ENCODE results near the gene ADAM19. TPM values are rescaled to one million over a fixed set of nuclear protein-coding genes. Genes with fewer than 3 reads are reported as not detected.

The ADAM19 gene
- total RNA-seq, 1 donor from 2014 or later = 9.1 TPM

- H3K9me3 Mint-ChIP-seq = peaks cover 5% of the 10 kb centered on the region
- H3K4me3 Mint-ChIP-seq = no peak overlapping the region
- peaks cover 11% of the 10 kb centered on the region for H3K36me3 Mint-ChIP-seq (ENCODE audit: low read depth)
- peaks cover 13% of the 10 kb centered on the region for H3K4me1 Mint-ChIP-seq
- H3K27me3 Mint-ChIP-seq (ENCODE audit: low read depth) = no peaks in the 10 kb centered on the region
- no peak for DNase-seq (ENCODE audit: low read depth, low spot score)
- H3K27ac Mint-ChIP-seq (ENCODE audit: unreplicated experiment) = no peak overlapping the region
- no peak for TF ChIP-seq CTCF (conservative IDR thresholded peaks at IDR 0.05)
These were observed 66.5 kb downstream of the ADAM19 start for GRCh38 chr5:157509093-157509492.

GRCh38 chr5:157506981-157507780, 68.4 kb downstream of the ADAM19 start:
- Mint-ChIP-seq H3K36me3 (ENCODE audit: low read depth) (peaks cover 7% of the 10 kb centered on the region), H3K4me3 (no peak overlapping the region), H3K9me3 (peaks cover under 1% of the 10 kb centered on the region), H3K27ac (ENCODE audit: unreplicated experiment) (no peak overlapping the region), H3K4me1 (peaks cover 10% of the 10 kb centered on the region), H3K27me3 (ENCODE audit: low read depth) (no peaks in the 10 kb centered on the region)
- TF ChIP-seq CTCF (conservative IDR thresholded peaks at IDR 0.05) = no peak
- DNase-seq (ENCODE audit: low read depth, low spot score) = no peak

GRCh38 chr5:157506066-157506590, 69.4 kb downstream of the ADAM19 start:
- TF ChIP-seq CTCF (conservative IDR thresholded peaks at IDR 0.05) = no peak
- Mint-ChIP-seq H3K27ac (ENCODE audit: unreplicated experiment) (no peak overlapping the region), H3K4me3 (no peak overlapping the region), H3K36me3 (ENCODE audit: low read depth) (peaks cover 5% of the 10 kb centered on the region), H3K9me3 (no peaks in the 10 kb centered on the region), H3K27me3 (ENCODE audit: low read depth) (no peaks in the 10 kb centered on the region), H3K4me1 (no peaks in the 10 kb centered on the region)
- no peak for DNase-seq (ENCODE audit: low read depth, low spot score)

GRCh38 chr5:157505496-157505895, 70.1 kb downstream of the ADAM19 start:
- no peak overlapping the region for H3K27ac Mint-ChIP-seq (ENCODE audit: unreplicated experiment)
- H3K4me1 Mint-ChIP-seq = no peaks in the 10 kb centered on the region
- H3K4me3 Mint-ChIP-seq = no peak overlapping the region
- TF ChIP-seq CTCF (conservative IDR thresholded peaks at IDR 0.05) = no peak
- DNase-seq (ENCODE audit: low read depth, low spot score) = no peak
- peaks cover 5% of the 10 kb centered on the region for H3K36me3 Mint-ChIP-seq (ENCODE audit: low read depth)
- H3K27me3 Mint-ChIP-seq (ENCODE audit: low read depth) = no peaks in the 10 kb centered on the region
- H3K9me3 Mint-ChIP-seq = no peaks in the 10 kb centered on the region

- no peak for DNase-seq (ENCODE audit: low read depth, low spot score)
- H3K9me3 Mint-ChIP-seq = no peaks in the 10 kb centered on the region
- no peak for TF ChIP-seq CTCF (conservative IDR thresholded peaks at IDR 0.05)
- H3K4me1 Mint-ChIP-seq = no peaks in the 10 kb centered on the region
- H3K27ac Mint-ChIP-seq (ENCODE audit: unreplicated experiment) = no peak overlapping the region
- no peak overlapping the region for H3K4me3 Mint-ChIP-seq
- peaks cover 4% of the 10 kb centered on the region for H3K36me3 Mint-ChIP-seq (ENCODE audit: low read depth)
- no peaks in the 10 kb centered on the region for H3K27me3 Mint-ChIP-seq (ENCODE audit: low read depth)
These were observed 71.5 kb downstream of the ADAM19 start for GRCh38 chr5:157504053-157504452.

Measured in neural crest cell (in vitro differentiated cells).